Ovary (tissue), 9 donors: ENCODE measurements around the gene SPAG16. TPM values are rescaled to one million over a fixed set of nuclear protein-coding genes. Genes with fewer than 3 reads are reported as not detected.

ENCODE experiments used
- DNase-seq, 5 donors: peaks; one replicate each; pipeline ENCODE4 v3.0.0-alpha.2; 2019 to 2020
- H3K27ac ChIP-seq, 2 donors: fragments of 200-600 bp; one replicate each; pipeline versions ENCODE4 v1.5.1 to v1.8.0; 2019 to 2022
- H3K27me3 ChIP-seq: fragments of 200-600 bp; one replicate; pipeline ENCODE4 v1.8.0; 2022
- H3K36me3 ChIP-seq: fragments of 200-600 bp; sonication (generic); one replicate; pipeline ENCODE4 v1.5.1; 2019
- H3K4me1 ChIP-seq: one replicate; pipeline ENCODE4 v1.8.1; 2013; ENCODE audit warnings: mild to moderate bottlenecking, moderate library complexity; ENCODE audit not compliant: insufficient read depth
- H3K4me3 ChIP-seq: fragments of 200-600 bp; sonication (generic); one replicate; pipeline ENCODE4 v1.5.1; 2017
- H3K9me3 ChIP-seq, 2 donors: fragments of 200-600 bp in 1 of 2; sonication (generic) in 1 of 2; one replicate each; pipeline versions ENCODE4 v1.5.1 to v1.8.1; 2013 to 2019; ENCODE audit warnings: mild to moderate bottlenecking in 1 of 2, moderate library complexity in 1 of 2
- CTCF ChIP-seq, 3 donors: fragments of 450-650 bp in 2 of 3; fragments of 200-600 bp in 1 of 3; IDR thresholded peaks; one replicate each; pipeline versions ENCODE4 v1.5.1 to v1.8.0; 2016 to 2022; ENCODE audit warnings: antibody characterized with exemption in 3 of 3, mild to moderate bottlenecking in 1 of 3
- EP300 ChIP-seq: sonication (generic); formaldehyde crosslinking; IDR thresholded peaks from one replicate; pipeline ENCODE4 v1.6.1; 2017; ENCODE audit warnings: antibody characterized with exemption
- POLR2A ChIP-seq: fragments of 450-650 bp; IDR thresholded peaks from one replicate; pipeline ENCODE4 v1.6.1; 2017; ENCODE audit warnings: antibody characterized with exemption, mild to moderate bottlenecking, moderate library complexity
- WGBS, 3 donors: extraction: QIAGEN DNeasy Blood & Tissue Kit in 1 of 3; methylation state at CpG; one replicate each; pipeline versions ENCODE4 v1.1.5 to v1.1.7; 2013 to 2017; 5-methylcytosine and 5-hydroxymethylcytosine counted together
- intact Hi-C, 4 donors: fragments of 100-400 bp; cut with DNase I; formaldehyde crosslinking; loops; one replicate each; pipeline versions ENCODE4 v1.11.0 to v1.15.1; 2022 to 2023
- polyA plus RNA-seq, 2 donors: library from polyadenylated mRNA; stranded (reverse); fragments of 200-250 nt in 1 of 2; fragments of 350-450 nt in 1 of 2; fragmentation: Illumina TruSeq in 1 of 2; extraction: RNeasy Lipid Tissue Mini Kit (QIAGEN cat#74804) in 1 of 2; gene quantifications; one replicate each; pipeline ENCODE4 v1.2.3, GENCODE V29; 2013 to 2014
- total RNA-seq, 7 donors: library from RNA; depleted of rRNA in 2 of 7; stranded (reverse); fragments of >200 nt in 2 of 7; fragmentation: NEBNext Ultra II Directional in 3 of 7; extraction: Animal tissue kit (Norgen Biotek cat#: 25700) in 3 of 7; gene quantifications; one replicate each; pipeline versions ENCODE4 v1.1.0 to v1.2.4, GENCODE V29; 2016 to 2023
- donor health status: DM: no; HTN: no; CAD: no; lungs with moderate emphysema.
- donor health status: DM: no; HTN: no; CAD: no.
- donor health status: Bipolar disorder and iron deficiency.
- donor health status: DM: yes; HTN: yes; CAD: no.
- donor health status: DM: no; HTN: no; CAD: no.
- donor health status: DM: yes; HTN: yes; CAD: no.

Gene SPAG16
- total and polyA plus RNA-seq, 9 donors: 25.2 to 58.7 (median 28.9) TPM

- Histone ChIP-seq H3K27ac (no peak overlapping the region), H3K4me3 (no peak overlapping the region), H3K36me3 (no peaks in the 10 kb centered on the region), H3K9me3 (no peaks in the 10 kb centered on the region), H3K27me3 (no peaks in the 10 kb centered on the region), H3K4me1 (no peaks in the 10 kb centered on the region)
- intact Hi-C loops: no loop called here
- DNase-seq: no peak
- TF ChIP-seq CTCF (IDR thresholded peaks at IDR 0.05) (no peak), EP300 (no peak), POLR2A (no peak)
These were observed 687.3 kb downstream of the SPAG16 start for GRCh38 chr2:213971536-213971935.

GRCh38 chr2:213980883-213981282, 696.6 kb downstream of the SPAG16 start:
- 68 to 74% (median 70%) methylated on average over 3 of the region's 3 CpGs for WGBS, 3 donors
- H3K36me3 ChIP-seq: no peaks in the 10 kb centered on the region
- no peak overlapping the region for H3K27ac ChIP-seq
- no peaks in the 10 kb centered on the region for H3K4me1 ChIP-seq
- H3K9me3 ChIP-seq: no peaks in the 10 kb centered on the region
- no peaks in the 10 kb centered on the region for H3K27me3 ChIP-seq
- intact Hi-C loops: no loop called here
- TF ChIP-seq CTCF (IDR thresholded peaks at IDR 0.05) (no peak), POLR2A (no peak), EP300 (no peak)
- no peak overlapping the region for H3K4me3 ChIP-seq
- no peak for DNase-seq

- Histone ChIP-seq H3K4me1 (no peaks in the 10 kb centered on the region), H3K9me3 (no peaks in the 10 kb centered on the region), H3K27ac (no peak overlapping the region), H3K27me3 (no peaks in the 10 kb centered on the region), H3K36me3 (no peaks in the 10 kb centered on the region), H3K4me3 (no peak overlapping the region)
- intact Hi-C loops: no loop called here
- DNase-seq: no peak
- 91 to 96% (median 92%) methylated on average over 3 of the region's 3 CpGs for WGBS, 3 donors
- TF ChIP-seq CTCF (IDR thresholded peaks at IDR 0.05) (no peak), POLR2A (no peak), EP300 (no peak)
These were observed 704.9 kb downstream of the SPAG16 start for GRCh38 chr2:213989207-213989606.

- no peak for DNase-seq
- WGBS, 3 donors: 77 to 95% (median 85%) methylated on average over 5 of the region's 5 CpGs
- Histone ChIP-seq H3K27me3 (no peaks in the 10 kb centered on the region), H3K27ac (no peak overlapping the region), H3K9me3 (no peaks in the 10 kb centered on the region), H3K4me3 (no peak overlapping the region), H3K4me1 (no peaks in the 10 kb centered on the region), H3K36me3 (no peaks in the 10 kb centered on the region)
- intact Hi-C loops: no loop called here
- TF ChIP-seq POLR2A (no peak), EP300 (no peak), CTCF (IDR thresholded peaks at IDR 0.05) (no peak)
These were observed 707.3 kb downstream of the SPAG16 start for GRCh38 chr2:213991453-213992108.
